ENCODE results near the gene CDK17.
"Not testable (repeated sequence)": the region's sequence is repeated elsewhere in the genome, so short reads cannot be mapped to it uniquely, and the experiment has no call there.

Gene CDK17

DNA sequence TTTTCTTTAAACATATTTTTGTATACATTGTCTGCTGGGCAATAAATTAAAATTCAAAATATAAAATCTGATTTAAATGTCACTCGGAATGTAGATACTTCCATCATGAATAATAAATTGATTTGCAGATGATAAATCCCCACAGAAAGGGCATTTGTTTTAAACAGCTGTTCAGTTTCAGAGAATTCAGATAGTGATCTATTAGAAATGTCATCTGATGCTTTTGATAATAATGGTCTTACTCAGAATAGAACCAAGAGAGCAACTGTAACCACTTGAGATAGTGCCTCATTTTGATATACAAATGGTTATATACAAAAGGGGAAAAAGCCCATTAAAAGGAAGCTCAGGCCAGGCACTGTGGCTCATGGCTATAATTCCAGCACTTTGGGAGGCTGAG is 43.4 kb downstream of the CDK17 start:
- no peak for DNase-seq (ENCODE audit: low read depth in 2 of 2)

- no peak for DNase-seq (ENCODE audit: low read depth in 2 of 2)
These were observed 45.2 kb downstream of the CDK17 start for GRCh38 chr12:96354844-96355534.

- no peak for DNase-seq (ENCODE audit: low read depth in 2 of 2)
These were observed 45.9 kb downstream of the CDK17 start for GRCh38 chr12:96354326-96354725.

- no peak for DNase-seq (ENCODE audit: low read depth in 2 of 2)
These were observed 47.9 kb downstream of the CDK17 start for GRCh38 chr12:96352161-96352835.

- DNase-seq (ENCODE audit: low read depth in 2 of 2), result no peak
These were observed 49.3 kb downstream of the CDK17 start for GRCh38 chr12:96350982-96351381.

DNA sequence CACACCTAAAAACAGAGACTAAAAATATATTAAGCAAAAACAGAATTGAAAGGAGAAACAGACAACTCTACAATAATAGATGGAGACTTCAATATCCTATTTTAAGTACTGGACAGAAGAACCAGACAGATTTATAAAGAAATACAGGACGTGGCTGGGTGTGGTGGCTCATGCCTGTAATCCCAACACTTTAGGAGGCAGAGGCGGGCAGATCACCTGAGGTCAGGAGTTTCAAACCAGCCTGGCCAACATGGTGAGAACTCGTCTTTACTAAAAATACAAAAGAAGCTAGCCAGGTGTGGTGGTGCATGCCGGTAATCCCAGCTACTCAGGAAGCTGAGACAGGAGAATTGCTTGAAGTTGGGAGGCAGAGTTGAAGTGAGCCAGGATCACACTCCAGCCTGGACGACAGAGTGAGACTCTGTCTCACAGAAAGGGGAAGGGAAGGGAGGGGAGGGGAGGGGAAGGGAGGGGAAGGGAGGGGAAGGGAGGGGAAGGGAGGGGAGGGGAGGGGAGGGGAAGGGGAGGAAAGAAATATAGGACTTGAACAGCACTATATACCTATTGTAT is 53.0 kb downstream of the CDK17 start:
- no peak for DNase-seq (ENCODE audit: low read depth in 2 of 2)

- not testable (repeated sequence) for DNase-seq (ENCODE audit: low read depth in 2 of 2)
These were observed 53.5 kb downstream of the CDK17 start for GRCh38 chr12:96346716-96347115.

GRCh38 chr12:96344124-96344695 is 56.0 kb downstream of the CDK17 start:
- DNase-seq (ENCODE audit: low read depth in 2 of 2), result no peak

DNA sequence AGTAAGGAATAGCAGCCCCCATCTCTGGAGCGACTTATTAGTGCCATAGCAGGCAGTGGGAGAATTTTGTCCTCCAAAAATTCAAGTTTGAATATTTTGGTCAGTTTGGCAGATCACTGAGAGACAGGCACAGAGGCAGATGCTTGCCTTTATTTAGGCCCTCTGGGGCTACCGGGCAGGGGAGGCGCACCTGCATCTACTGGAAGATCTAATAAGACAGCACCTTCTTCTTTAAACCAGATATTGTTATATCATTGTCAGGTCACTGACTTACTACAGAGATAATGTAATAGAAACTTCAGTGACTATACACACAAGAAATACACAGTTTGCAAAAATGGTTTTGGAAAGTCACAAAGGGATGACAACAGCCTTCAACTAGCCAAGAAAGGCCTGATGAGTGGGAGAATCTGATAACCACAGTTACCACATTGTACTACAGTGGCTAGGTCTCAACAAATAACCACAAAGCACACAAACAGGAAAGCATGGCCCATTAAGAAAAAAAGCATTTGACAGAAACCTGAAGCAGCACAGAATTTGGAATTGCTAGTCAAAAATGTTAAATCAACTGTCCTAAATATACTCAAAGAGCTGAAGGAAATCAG is 56.8 kb downstream of the CDK17 start:
- no peak for DNase-seq (ENCODE audit: low read depth in 2 of 2)

- not testable (repeated sequence) for DNase-seq (ENCODE audit: low read depth in 2 of 2)
These were observed 60.6 kb downstream of the CDK17 start for GRCh38 chr12:96339666-96340065.

DNA sequence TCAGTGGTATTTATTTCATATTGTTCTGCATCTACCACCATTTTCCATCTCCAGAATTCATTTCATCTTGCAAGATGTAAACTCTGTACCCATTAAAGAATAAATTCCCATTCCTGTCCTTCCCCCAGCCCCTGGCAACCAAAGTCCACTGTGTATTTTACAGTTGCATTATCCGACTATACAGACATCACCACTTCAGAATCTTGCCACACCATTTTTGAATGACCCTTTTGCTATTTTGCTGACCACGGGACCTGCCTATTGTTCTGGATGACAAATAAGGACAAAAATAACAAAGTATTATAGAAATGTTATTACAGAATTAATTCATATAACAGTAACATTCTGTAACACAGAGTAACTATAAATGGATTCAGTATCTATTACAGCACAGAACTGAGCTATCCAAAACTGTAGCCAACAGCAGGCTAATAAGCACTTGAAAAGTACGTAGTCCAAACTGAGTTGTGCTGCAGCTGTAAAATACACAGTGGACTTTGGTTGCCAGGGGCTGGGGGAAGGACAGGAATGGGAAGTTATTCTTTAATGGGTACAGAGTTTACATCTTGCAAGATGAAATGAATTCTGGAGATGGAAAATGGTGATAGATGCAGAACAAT is 61.3 kb downstream of the CDK17 start:
- no peak for DNase-seq (ENCODE audit: low read depth in 2 of 2)

DNA sequence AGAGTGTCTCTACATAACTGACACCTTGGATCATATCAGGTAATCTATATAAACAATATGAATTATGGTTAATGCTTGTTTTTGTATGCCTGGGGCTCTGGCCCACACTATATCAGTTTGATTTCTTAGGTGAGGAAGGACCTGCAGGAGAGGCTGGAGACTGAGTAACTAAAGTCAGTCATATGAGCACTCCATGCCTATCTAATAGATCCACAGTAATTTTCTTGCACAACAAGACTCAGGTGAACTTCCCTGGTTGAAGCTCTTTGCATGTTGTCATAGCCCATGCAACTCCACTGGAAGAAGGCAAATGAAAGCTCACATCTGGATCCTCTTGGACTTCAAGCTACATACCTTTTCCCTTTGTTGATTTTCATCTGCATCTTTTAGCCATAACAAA is 62.3 kb downstream of the CDK17 start:
- DNase-seq (ENCODE audit: low read depth in 2 of 2), result no peak

- no peak for DNase-seq (ENCODE audit: low read depth in 2 of 2)
These were observed 63.8 kb downstream of the CDK17 start for GRCh38 chr12:96336489-96336888.

DNA sequence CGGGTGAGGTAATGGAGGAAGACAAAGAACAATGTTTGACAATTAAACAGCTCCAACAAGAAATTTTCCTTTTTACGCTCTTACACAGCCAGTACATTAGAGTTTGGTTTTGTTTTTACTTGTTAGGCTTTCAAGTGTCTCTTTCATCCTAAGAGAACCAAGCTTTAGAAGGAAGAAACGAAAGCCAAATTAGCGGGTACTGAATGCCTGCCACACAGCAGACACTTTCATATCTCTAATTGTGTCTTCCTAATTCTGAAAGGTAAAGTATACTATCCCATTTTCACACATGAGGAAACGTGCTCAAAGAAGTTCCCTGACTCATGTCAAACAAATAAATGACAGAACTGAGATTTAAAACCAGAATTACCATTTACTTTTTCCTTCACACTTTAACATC is 65.0 kb downstream of the CDK17 start:
- DNase-seq (ENCODE audit: low read depth in 2 of 2), result no peak

DNA sequence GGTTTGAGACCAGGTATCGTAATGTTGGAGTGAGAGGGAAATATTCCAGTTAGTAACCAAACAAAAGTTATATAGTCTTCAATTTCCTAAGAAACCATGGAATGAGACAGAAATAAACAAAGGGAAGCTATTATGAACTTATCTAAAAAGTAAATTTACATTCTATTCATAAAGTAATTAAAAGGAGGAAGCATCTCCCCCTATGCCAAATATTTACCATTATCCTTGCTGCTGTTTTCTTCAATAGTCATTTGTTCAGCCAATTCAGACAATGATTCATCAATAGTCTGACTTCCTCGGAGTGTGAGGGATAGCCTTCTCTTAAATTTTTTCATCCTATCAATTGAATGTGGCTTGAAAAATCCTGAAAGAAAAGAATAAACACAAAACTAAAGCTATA is 65.7 kb downstream of the CDK17 start:
- DNase-seq (ENCODE audit: low read depth in 2 of 2), result no peak

DNA sequence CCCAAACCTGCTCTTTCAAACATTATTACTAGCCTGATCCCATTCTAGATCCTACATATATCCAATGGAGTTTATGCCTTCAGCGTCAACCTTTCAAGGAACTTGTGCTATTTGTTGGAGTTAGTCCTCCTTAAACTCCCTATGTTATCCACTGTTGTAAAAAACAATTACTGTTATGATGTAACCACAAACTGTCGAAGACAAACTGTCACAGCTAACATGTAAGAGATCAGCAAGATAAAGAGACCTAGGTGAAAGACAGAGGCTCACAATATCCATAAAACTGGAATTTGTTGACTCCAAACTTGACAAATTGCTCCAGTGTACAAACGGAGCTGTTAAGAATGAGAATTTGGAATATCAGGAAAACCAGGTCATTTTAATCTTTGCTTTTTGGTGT is 70.7 kb downstream of the CDK17 start:
- no peak for DNase-seq (ENCODE audit: low read depth in 2 of 2)

- DNase-seq (ENCODE audit: low read depth in 2 of 2), result no peak
These were observed 71.2 kb downstream of the CDK17 start for GRCh38 chr12:96329018-96329417.

DNA sequence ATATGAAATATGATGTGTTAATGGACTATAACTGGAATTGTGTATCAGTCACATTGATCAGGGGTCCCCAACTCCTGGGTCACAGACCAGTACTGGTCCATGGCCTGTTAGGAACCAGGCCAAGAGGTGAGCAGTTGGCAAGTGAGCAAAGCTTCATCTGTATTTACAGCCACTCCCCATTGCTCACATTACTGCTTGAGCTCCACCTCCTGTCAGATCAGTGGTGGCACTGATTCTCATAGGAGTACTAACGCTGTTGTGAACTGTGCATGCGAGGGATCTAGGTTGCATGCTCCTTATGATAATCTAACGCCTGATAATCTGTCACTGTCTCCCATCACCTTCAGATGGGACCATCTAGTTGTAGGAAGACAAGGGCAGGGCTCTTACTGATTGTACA is 72.3 kb downstream of the CDK17 start:
- DNase-seq (ENCODE audit: low read depth in 2 of 2), result no peak

GRCh38 chr12:96327346-96327745 is 72.9 kb downstream of the CDK17 start:
- DNase-seq (ENCODE audit: low read depth in 2 of 2), result no peak

DNA sequence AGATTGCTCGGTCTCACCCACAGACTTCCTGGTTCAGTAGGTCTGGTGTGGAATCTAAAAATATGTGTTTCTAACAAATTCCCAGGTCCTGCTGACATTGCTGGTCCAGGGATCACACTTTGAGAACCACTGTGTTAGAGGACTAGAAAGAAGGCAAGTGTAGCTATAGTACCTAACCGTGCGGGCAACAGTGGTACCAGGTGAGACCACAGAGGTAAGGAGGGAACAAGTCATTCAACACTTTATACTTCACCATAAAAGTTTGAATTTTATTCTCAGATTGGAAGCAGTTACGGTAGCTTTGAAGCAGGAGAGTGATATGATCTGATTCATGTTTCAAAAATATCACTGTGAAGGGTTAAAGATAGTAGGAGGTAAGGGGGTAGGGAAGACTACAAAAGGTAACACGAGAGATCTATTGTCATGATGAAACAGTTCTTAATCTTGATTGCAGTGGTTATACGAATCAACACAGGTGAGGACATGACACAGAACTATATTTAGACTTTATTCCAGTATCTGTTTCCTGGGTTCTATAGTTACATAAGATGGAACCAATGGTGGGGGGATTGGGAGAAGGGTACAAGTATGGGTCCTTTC is 73.5 kb downstream of the CDK17 start:
- DNase-seq (ENCODE audit: low read depth in 2 of 2), result no peak

GRCh38 chr12:96323906-96324305 is 76.3 kb downstream of the CDK17 start:
- DNase-seq (ENCODE audit: low read depth in 2 of 2), result no peak

- no peak for DNase-seq (ENCODE audit: low read depth in 2 of 2)
These were observed 77.5 kb downstream of the CDK17 start for GRCh38 chr12:96322720-96323119.

Measured in fibroblast of skin of left biceps (primary cell).